ENCODE results near the gene COTL1.
"Not testable (repeated sequence)": the region's sequence is repeated elsewhere in the genome, so short reads cannot be mapped to it uniquely, and the experiment has no call there.

The COTL1 gene

GRCh38 chr16:84629580-84629979, 11.7 kb upstream of the COTL1 start:
- H3K4me3 ChIP-seq (ENCODE audit: low read length, poor library complexity, severe bottlenecking) = no peak overlapping the region
- H3K9me3 ChIP-seq (ENCODE audit: insufficient read depth, low read depth, low read length) = no peaks in the 10 kb centered on the region
- no peaks in the 10 kb centered on the region for H4K20me1 ChIP-seq (ENCODE audit: insufficient read depth, low read length, poor library complexity, severe bottlenecking)
- no peaks in the 10 kb centered on the region for H3K27me3 ChIP-seq (ENCODE audit: insufficient read depth, low read length, poor library complexity, severe bottlenecking)
- H3K9ac ChIP-seq (ENCODE audit: low read depth, low read length, poor library complexity, severe bottlenecking) = no peak overlapping the region
- H2AFZ ChIP-seq (ENCODE audit: low read length) = no peak overlapping the region
- H3K79me2 ChIP-seq (ENCODE audit: insufficient read depth, low read length) = no peaks in the 10 kb centered on the region
- no peaks in the 10 kb centered on the region for H3F3A ChIP-seq (ENCODE audit: low read depth)
- no peaks in the 10 kb centered on the region for H3K9me2 ChIP-seq (replicated peaks; ENCODE audit: low read depth, low read length)
- H3K4me2 ChIP-seq (ENCODE audit: low read depth, low read length, poor library complexity, severe bottlenecking) = no peak overlapping the region
- no peaks in the 10 kb centered on the region for H3K36me3 ChIP-seq (ENCODE audit: insufficient read depth, low read length)
- TF ChIP-seq, protein P1, sequence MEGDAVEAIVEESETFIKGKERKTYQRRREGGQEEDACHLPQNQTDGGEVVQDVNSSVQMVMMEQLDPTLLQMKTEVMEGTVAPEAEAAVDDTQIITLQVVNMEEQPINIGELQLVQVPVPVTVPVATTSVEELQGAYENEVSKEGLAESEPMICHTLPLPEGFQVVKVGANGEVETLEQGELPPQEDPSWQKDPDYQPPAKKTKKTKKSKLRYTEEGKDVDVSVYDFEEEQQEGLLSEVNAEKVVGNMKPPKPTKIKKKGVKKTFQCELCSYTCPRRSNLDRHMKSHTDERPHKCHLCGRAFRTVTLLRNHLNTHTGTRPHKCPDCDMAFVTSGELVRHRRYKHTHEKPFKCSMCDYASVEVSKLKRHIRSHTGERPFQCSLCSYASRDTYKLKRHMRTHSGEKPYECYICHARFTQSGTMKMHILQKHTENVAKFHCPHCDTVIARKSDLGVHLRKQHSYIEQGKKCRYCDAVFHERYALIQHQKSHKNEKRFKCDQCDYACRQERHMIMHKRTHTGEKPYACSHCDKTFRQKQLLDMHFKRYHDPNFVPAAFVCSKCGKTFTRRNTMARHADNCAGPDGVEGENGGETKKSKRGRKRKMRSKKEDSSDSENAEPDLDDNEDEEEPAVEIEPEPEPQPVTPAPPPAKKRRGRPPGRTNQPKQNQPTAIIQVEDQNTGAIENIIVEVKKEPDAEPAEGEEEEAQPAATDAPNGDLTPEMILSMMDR (conservative IDR thresholded peaks at IDR 0.05; ENCODE audit: low read length) = no peak
- no peak for TF ChIP-seq EZH2phosphoT487 (IDR thresholded peaks at IDR 0.05; ENCODE audit: borderline replicate concordance)
- no peaks in the 10 kb centered on the region for H3K4me1 ChIP-seq (ENCODE audit: insufficient read depth, low read length, poor library complexity, severe bottlenecking)

GRCh38 chr16:84628226-84628731, 10.4 kb upstream of the COTL1 start:
- no peaks in the 10 kb centered on the region for H3F3A ChIP-seq (ENCODE audit: low read depth)
- no peaks in the 10 kb centered on the region for H3K27me3 ChIP-seq (ENCODE audit: insufficient read depth, low read length, poor library complexity, severe bottlenecking)
- no peak overlapping the region for H2AFZ ChIP-seq (ENCODE audit: low read length)
- H4K20me1 ChIP-seq (ENCODE audit: insufficient read depth, low read length, poor library complexity, severe bottlenecking) = no peaks in the 10 kb centered on the region
- no peaks in the 10 kb centered on the region for H3K4me1 ChIP-seq (ENCODE audit: insufficient read depth, low read length, poor library complexity, severe bottlenecking)
- no peaks in the 10 kb centered on the region for H3K79me2 ChIP-seq (ENCODE audit: insufficient read depth, low read length)
- H3K9me2 ChIP-seq (replicated peaks; ENCODE audit: low read depth, low read length) = no peaks in the 10 kb centered on the region
- H3K9ac ChIP-seq (ENCODE audit: low read depth, low read length, poor library complexity, severe bottlenecking) = no peak overlapping the region
- no peak overlapping the region for H3K4me3 ChIP-seq (ENCODE audit: low read length, poor library complexity, severe bottlenecking)
- TF ChIP-seq, protein P1 (conservative IDR thresholded peaks at IDR 0.05; ENCODE audit: low read length) = no peak
- no peak for TF ChIP-seq EZH2phosphoT487 (IDR thresholded peaks at IDR 0.05; ENCODE audit: borderline replicate concordance)
- no peak overlapping the region for H3K4me2 ChIP-seq (ENCODE audit: low read depth, low read length, poor library complexity, severe bottlenecking)
- no peaks in the 10 kb centered on the region for H3K9me3 ChIP-seq (ENCODE audit: insufficient read depth, low read depth, low read length)
- H3K36me3 ChIP-seq (ENCODE audit: insufficient read depth, low read length) = no peaks in the 10 kb centered on the region

DNA sequence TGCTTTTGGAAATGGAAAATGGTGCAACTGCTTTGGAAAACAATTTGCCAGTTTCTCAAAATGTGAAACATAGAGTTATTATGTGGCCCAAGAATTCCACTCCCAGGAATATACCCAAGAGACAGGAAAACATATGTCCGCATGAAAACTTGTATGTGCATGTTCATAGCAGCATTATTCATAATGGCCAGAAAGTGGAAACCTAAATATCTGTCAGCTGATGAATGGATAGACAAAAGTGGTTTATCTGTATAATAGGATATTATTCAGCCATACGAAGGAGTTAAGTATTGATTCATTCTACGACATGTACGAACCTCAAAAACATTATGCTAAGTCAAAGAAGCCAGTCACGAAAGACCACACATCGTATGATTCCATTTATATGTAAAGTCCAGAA, 7.7 kb upstream of the COTL1 start:
- no peaks in the 10 kb centered on the region for H3K9me2 ChIP-seq (replicated peaks; ENCODE audit: low read depth, low read length)
- no peaks in the 10 kb centered on the region for H3F3A ChIP-seq (ENCODE audit: low read depth)
- H3K9me3 ChIP-seq (ENCODE audit: insufficient read depth, low read depth, low read length) = no peaks in the 10 kb centered on the region
- H3K4me2 ChIP-seq (ENCODE audit: low read depth, low read length, poor library complexity, severe bottlenecking) = no peak overlapping the region
- no peaks in the 10 kb centered on the region for H3K36me3 ChIP-seq (ENCODE audit: insufficient read depth, low read length)
- no peak overlapping the region for H3K4me3 ChIP-seq (ENCODE audit: low read length, poor library complexity, severe bottlenecking)
- H2AFZ ChIP-seq (ENCODE audit: low read length) = no peak overlapping the region
- H3K79me2 ChIP-seq (ENCODE audit: insufficient read depth, low read length) = no peaks in the 10 kb centered on the region
- H3K27me3 ChIP-seq (ENCODE audit: insufficient read depth, low read length, poor library complexity, severe bottlenecking) = no peaks in the 10 kb centered on the region
- no peaks in the 10 kb centered on the region for H4K20me1 ChIP-seq (ENCODE audit: insufficient read depth, low read length, poor library complexity, severe bottlenecking)
- no peaks in the 10 kb centered on the region for H3K4me1 ChIP-seq (ENCODE audit: insufficient read depth, low read length, poor library complexity, severe bottlenecking)
- no peak overlapping the region for H3K9ac ChIP-seq (ENCODE audit: low read depth, low read length, poor library complexity, severe bottlenecking)
- no peak for TF ChIP-seq EZH2phosphoT487 (IDR thresholded peaks at IDR 0.05; ENCODE audit: borderline replicate concordance)
- TF ChIP-seq, protein P1 (conservative IDR thresholded peaks at IDR 0.05; ENCODE audit: low read length) = no peak

GRCh38 chr16:84620913-84621312, 3.0 kb upstream of the COTL1 start:
- not testable (repeated sequence) for H3K36me3 ChIP-seq (ENCODE audit: insufficient read depth, low read length); H3K9me3 ChIP-seq (ENCODE audit: insufficient read depth, low read depth, low read length); H3K9me2 ChIP-seq (replicated peaks; ENCODE audit: low read depth, low read length); H4K20me1 ChIP-seq (ENCODE audit: insufficient read depth, low read length, poor library complexity, severe bottlenecking); H3K4me1 ChIP-seq (ENCODE audit: insufficient read depth, low read length, poor library complexity, severe bottlenecking); H3K79me2 ChIP-seq (ENCODE audit: insufficient read depth, low read length); H3K4me2 ChIP-seq (ENCODE audit: low read depth, low read length, poor library complexity, severe bottlenecking); H3K9ac ChIP-seq (ENCODE audit: low read depth, low read length, poor library complexity, severe bottlenecking); H2AFZ ChIP-seq (ENCODE audit: low read length); H3K4me3 ChIP-seq (ENCODE audit: low read length, poor library complexity, severe bottlenecking); H3K27me3 ChIP-seq (ENCODE audit: insufficient read depth, low read length, poor library complexity, severe bottlenecking); H3F3A ChIP-seq (ENCODE audit: low read depth)

All from Loucy (cell line).